ENCODE results near the gene LENG9. TPM values are rescaled to one million over a fixed set of nuclear protein-coding genes. Genes with fewer than 3 reads are reported as not detected.
A peak's percentile ranks its signal among the peaks of the same experiment; 100 is the strongest.

Gene LENG9
- total and polyA plus RNA-seq, 2 of the 13 experiments (the other 11 are each of a cell fraction or from before 2014, with no cell fraction given) = 0.75 to 2.9 TPM

DNA sequence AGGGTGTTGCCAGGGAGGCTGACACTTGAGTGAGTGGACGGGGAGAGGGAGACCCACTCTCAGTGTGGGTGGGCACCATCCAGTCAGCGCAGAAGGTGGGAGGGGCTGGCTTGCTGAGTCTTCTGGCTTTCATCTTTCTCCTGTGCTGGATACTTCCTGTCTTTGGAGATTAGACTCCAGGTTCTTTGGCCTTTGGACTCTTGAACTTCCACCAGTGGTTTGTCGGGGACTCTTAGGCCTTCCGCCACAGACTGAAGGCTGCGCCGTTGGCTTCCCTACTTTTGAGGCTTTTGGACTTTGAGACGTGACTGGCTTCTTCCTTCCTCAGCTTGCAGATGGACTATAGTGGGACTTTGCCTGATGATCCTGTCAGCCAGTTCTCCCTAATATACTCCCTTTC, 18.8 kb downstream of the LENG9 start (continued):
- TF ChIP-seq EEA1 (CRISPR knock-in tag; IDR thresholded peaks at IDR 0.05; ENCODE audit: borderline replicate concordance) (no peak), ZNF276 (CRISPR knock-in tag; IDR thresholded peaks at IDR 0.05; ENCODE audit: low read depth) (no peak), HNF4G (IDR thresholded peaks at IDR 0.05; ENCODE audit: borderline replicate concordance, low read depth, low read length) (peak; percentile 39; the same call in 1 of the 2 replicates), HNF4G (CRISPR knock-in tag; IDR thresholded peaks at IDR 0.05; ENCODE audit: borderline replicate concordance, low read depth) (no peak), IKZF1 (IDR thresholded peaks at IDR 0.05) (no peak), NFE2L1 (CRISPR knock-in tag; IDR thresholded peaks at IDR 0.05; ENCODE audit: borderline replicate concordance) (no peak), ZNF503 (CRISPR knock-in tag; IDR thresholded peaks at IDR 0.05) (no peak), ZNF569 (CRISPR knock-in tag; IDR thresholded peaks at IDR 0.05; ENCODE audit: borderline replicate concordance) (no peak), ZNF253 (CRISPR knock-in tag; IDR thresholded peaks at IDR 0.05; ENCODE audit: borderline replicate concordance) (no peak)
- TF ChIP-seq, protein P1, sequence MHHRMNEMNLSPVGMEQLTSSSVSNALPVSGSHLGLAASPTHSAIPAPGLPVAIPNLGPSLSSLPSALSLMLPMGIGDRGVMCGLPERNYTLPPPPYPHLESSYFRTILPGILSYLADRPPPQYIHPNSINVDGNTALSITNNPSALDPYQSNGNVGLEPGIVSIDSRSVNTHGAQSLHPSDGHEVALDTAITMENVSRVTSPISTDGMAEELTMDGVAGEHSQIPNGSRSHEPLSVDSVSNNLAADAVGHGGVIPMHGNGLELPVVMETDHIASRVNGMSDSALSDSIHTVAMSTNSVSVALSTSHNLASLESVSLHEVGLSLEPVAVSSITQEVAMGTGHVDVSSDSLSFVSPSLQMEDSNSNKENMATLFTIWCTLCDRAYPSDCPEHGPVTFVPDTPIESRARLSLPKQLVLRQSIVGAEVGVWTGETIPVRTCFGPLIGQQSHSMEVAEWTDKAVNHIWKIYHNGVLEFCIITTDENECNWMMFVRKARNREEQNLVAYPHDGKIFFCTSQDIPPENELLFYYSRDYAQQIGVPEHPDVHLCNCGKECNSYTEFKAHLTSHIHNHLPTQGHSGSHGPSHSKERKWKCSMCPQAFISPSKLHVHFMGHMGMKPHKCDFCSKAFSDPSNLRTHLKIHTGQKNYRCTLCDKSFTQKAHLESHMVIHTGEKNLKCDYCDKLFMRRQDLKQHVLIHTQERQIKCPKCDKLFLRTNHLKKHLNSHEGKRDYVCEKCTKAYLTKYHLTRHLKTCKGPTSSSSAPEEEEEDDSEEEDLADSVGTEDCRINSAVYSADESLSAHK (CRISPR knock-in tag; IDR thresholded peaks at IDR 0.05; ENCODE audit: borderline replicate concordance) = no peak
- TF ChIP-seq, protein P2, sequence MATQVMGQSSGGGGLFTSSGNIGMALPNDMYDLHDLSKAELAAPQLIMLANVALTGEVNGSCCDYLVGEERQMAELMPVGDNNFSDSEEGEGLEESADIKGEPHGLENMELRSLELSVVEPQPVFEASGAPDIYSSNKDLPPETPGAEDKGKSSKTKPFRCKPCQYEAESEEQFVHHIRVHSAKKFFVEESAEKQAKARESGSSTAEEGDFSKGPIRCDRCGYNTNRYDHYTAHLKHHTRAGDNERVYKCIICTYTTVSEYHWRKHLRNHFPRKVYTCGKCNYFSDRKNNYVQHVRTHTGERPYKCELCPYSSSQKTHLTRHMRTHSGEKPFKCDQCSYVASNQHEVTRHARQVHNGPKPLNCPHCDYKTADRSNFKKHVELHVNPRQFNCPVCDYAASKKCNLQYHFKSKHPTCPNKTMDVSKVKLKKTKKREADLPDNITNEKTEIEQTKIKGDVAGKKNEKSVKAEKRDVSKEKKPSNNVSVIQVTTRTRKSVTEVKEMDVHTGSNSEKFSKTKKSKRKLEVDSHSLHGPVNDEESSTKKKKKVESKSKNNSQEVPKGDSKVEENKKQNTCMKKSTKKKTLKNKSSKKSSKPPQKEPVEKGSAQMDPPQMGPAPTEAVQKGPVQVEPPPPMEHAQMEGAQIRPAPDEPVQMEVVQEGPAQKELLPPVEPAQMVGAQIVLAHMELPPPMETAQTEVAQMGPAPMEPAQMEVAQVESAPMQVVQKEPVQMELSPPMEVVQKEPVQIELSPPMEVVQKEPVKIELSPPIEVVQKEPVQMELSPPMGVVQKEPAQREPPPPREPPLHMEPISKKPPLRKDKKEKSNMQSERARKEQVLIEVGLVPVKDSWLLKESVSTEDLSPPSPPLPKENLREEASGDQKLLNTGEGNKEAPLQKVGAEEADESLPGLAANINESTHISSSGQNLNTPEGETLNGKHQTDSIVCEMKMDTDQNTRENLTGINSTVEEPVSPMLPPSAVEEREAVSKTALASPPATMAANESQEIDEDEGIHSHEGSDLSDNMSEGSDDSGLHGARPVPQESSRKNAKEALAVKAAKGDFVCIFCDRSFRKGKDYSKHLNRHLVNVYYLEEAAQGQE (IDR thresholded peaks at IDR 0.05; ENCODE audit: borderline replicate concordance in 1 of 2, low read depth in 1 of 2, low read length in 2 of 2) = no peak

All from HepG2 (cell line).